ENCODE results near the gene SPANXB1.
"Not testable (repeated sequence)": the region's sequence is repeated elsewhere in the genome, so short reads cannot be mapped to it uniquely, and the experiment has no call there.

Gene SPANXB1, protein sequence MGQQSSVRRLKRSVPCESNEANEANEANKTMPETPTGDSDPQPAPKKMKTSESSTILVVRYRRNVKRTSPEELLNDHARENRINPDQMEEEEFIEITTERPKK

DNA sequence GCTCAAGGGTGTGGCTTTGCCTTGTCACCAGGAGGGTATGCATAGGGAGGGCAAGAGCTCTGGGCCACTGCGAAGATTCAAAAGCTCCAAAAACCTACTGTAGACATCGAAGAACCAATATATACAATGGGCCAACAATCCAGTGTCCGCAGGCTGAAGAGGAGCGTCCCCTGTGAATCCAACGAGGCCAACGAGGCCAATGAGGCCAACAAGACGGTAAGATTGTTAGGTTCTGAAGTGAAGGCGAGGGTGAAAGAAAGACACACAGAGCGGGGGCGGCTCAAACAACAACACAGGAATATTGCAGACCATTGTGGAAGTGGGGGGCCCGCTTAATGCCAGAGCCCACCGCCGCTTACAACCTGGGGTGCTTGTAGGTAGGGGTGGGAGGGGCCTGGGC, at the start of gene SPANXB1:
TSS of gene SPANXB1 (plus strand) at position 27 of the 400 bp plus-strand sequence. CDS start at position 127, 100 bp downstream.
- not testable (repeated sequence) for DNase-seq

DNA sequence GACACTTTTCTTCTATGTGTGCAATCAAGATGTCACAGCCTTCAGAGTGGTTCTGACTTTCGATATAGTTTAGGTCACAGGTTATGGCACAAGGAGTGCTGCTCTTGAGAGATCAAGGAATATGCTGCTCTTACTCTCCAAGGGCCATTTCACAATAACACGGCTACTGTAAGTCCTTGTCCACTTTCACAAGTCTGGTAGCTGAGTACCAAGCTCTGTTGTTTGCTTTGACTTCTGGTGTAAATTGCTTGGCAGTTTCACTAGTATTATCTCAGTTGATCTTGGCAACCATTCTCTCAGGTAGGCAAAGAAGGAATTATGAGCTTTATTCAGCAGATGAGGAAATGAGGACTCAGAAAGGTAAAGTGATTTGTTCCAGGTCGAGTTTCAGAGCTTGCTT, 35.4 kb upstream of the SPANXB1 start:
- DNase-seq, result no peak

DNA sequence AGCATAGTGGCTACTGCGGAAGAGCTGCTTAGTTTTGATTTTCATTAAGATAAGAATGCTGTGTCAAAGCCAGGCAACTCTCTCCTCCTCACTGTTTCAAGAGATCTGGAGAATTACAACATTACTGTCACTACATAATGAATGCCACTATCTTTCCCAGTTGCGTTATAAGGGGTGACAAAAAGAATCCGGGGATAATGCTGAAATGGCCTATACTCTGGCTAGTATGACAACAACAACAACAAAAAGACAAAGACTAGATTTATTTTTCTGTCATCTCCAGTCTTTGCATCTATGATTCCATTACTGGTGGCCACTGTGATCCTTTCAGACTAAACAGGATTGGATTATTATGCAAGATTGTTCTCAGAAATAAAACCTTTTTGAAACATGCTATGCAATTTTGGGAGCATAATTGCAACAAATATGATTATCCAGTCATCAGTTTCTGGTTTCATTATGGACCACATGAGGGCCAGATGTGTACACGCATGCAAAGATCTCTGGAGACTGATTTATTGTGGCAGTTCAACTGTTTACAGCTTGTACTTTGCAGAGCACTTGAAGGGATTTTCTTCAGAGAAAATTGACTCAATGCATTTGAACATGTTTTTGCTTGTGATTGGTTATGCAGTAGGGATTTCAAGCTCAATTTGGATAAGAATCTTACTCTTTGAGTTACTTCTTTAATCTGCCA, 31.1 kb upstream of the SPANXB1 start:
- DNase-seq, result no peak

DNA sequence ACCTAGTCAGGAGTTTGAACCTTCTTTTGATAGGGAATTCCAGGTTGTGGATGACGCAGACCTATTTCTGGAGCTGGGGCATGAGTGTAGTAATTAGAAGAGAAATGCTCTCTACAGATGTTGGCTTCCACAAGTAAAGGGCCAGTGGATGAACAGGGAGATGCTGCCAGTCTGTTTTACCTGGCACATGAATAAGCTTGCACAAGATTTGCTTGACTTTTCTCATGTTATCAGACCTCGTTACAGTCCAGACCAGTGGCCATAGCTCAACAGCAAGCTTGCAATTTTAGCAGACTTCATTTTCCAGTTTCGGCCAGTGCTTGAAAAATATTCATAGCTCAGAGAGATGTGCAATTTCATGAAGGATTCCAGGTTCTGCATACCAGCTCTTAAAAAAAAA, 26.9 kb upstream of the SPANXB1 start:
- no peak for DNase-seq

DNA sequence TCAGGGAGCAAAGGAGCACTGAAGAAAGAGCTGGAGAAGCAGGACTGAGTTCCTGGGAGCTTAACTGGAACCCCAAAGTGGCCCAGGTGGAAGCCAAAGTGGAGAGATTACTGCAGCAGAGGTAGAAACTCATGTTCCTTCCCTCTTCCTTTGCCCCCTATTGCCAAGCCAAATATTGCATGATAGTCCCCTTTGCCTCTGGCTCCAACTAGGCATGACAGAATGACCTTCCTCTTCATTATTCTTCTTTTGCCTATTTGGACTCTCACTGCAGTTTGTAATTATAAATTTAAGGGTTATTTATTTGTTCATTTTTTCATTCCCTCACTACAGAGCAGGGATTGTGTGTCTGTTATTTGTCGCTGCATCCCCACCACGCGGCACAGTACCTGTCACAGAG, 22.1 kb upstream of the SPANXB1 start:
- no peak for DNase-seq

DNA sequence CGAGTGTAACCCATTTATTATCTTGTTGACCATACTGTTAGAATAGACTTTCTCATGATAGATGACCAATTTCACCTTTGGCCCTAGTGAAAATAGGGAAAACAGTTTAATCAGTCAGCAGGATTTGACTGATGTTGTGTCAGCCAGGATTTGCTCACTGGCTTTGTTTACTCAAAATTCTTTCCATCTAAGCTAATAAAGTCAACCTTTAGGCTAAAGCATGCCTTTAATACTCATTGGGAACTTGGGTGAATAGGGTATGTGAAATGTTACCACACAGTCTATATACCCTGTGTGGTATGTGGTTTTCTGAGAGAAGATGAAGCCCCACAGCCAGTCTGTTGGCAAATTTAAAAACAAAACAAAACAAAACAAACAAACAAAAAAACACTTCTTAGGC, 18.7 kb upstream of the SPANXB1 start:
- no peak for DNase-seq

DNA sequence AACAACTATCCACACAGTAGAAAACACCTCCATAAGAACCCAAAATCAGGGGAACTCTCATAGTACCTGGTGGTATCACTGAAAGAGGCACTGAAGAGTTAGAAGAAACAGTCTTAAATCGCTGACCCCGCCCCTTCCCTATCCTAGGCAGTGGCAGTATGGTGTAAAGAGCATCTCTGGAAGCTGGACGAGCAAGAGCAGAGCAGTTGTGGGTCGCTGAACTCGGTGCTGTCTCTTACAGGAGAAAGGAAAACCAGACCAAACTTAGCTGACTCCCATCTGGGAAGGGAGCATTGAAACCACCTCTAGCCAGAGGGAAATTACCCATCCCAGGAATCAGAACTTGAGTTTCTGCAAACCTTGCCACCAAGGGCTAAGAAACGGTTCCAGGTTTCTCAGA, 2.8 kb downstream of the SPANXB1 start:
- DNase-seq, result not testable (repeated sequence)

DNA sequence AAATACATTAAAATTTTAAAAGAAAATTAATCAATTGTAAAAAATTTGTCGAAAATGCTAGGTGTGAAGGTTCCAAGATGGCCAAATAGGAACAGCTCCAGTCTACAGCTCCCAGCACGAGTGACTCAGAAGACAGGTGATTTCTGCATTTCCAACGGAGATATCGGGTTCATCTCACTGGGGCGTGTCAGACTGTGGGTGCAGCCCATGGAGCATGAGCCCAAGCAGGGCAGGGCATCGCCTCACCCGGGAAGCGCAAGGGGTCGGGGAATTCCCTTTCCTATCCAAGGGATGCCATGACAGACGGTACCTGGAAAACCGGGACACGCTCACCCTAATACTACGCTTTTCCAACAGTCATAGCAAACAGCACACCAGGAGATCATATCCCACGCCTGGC, 41.9 kb downstream of the SPANXB1 start:
- not testable (repeated sequence) for DNase-seq

DNA sequence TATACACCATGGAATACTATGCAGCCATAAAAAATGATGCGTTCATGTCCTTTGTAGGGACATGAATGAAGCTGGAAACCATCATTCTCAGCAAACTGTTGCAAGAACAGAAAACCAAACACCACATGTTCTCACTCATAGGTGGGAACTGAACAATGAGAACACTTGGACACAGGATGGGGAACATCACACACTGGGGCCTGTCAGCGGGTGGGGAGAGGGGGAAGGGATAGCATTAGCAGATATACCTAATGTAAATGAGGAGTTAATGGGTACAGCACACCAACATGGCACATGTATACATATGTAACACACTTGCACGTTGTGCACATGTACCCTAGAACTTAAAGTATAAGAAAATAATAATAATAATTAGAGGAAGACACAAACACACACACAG, 47.5 kb downstream of the SPANXB1 start:
- DNase-seq, result not testable (repeated sequence)

DNA sequence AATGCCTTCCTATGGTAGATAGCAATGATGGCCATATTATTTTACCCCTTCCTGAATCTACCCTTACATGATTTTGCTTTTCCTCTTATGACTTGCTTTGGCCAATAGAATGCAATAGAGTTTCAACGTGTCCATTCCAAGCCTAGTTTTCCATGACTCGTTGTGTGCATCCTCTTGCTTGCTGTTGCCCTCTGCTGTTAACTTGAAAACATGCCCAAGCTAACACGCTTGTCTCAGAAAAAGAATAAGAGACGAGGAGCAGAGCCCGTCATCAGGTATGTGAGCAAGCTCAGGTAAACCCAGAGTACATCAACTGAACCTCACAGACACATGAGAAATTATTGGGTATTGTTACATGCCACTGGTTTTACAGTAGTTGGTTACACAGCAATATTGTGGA, 49.7 kb downstream of the SPANXB1 start:
- DNase-seq, result not testable (repeated sequence)

Data from stimulated activated CD4-positive, alpha-beta T cell treated with anti-CD3 and anti-CD28 coated beads, Interleukin-15, amount 100 ng/mL, for 24 hours (primary cell).